HG03060 (cell line): Measurements from ENCODE around the gene TTLL11.
"Not testable (repeated sequence)": the region's sequence is repeated elsewhere in the genome, so short reads cannot be mapped to it uniquely, and the experiment has no call there.

Source experiments
- ATAC-seq: cut with Tn5 transposase; IDR thresholded peaks from one replicate; pipeline ENCODE4 v1.9.1; 2021; ENCODE audit warnings: low read depth, moderate number of reproducible peaks; ENCODE audit not compliant: unreplicated experiment

Gene TTLL11

DNA sequence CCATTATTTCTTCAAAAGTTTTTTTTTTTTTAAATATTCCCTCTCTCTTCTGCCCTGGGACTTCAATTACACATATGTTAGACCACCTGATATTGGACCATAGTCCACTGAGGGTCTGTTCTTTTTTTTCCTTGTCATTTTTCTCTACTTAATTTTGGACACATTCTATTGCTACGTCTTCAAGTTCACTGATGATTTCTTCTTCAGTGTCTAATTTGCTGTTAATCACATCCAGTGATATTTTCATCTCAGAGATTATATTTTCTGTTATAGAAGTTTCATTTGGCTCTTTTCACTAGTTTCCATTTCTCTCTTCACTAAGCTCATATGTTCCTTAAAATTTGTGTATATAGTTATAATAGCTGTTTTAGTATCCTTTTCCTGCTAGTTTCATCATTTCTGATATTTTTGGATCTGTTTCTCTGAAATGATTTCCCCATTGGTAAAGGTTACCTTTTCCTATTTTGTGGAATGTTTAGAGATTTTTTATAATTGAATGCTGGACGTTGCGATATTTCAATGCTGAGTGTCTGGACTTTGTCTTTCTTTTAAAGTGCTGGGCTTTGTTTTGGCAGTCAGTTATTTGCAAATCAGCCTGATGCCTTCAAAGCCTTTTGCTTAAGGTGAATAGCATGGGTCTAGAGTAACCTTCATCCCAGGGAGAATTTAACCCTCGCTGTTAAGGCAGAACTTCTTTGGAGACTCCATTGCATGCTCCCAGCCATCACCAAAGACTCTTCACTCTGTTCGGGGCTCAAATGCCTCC, 111.8 kb downstream of the TTLL11 start:
- ATAC-seq = no peak

DNA sequence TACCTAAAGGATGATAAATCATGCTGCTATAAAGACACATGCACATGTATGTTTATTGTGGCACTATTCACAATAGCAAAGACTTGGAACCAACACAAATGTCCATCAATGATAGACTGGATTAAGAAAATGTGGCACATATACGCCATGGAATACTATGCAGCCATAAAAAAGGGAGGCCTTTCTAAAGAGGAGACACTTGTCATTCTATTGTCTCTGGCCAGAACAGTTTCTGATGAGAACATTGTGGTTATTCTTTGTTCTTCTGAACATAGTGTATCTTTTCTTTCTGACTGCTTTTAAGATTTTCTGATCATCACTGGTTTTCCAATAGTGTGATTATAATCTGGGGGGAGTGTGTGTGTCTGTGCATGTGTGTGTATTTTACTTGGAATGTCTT, 112.4 kb downstream of the TTLL11 start:
- not testable (repeated sequence) for ATAC-seq

DNA sequence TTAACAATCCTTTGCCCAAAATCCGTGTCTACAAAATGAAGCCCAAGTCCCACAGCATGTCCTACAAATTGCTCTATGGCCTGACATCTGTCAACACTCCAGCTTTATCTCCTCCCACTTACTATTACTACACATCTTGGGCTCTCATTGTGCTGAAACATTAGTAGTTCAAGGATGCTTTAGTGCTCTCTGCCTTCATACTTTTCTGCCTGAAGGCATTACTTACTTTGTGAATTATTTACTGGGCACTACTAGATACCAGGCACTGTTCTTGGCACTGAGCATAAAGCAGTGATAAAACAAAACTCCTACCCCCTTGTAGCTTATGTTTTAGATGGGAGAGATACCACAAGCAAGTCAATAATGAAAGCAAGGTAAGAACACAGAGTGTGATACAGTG, 113.4 kb downstream of the TTLL11 start:
- no peak for ATAC-seq

DNA sequence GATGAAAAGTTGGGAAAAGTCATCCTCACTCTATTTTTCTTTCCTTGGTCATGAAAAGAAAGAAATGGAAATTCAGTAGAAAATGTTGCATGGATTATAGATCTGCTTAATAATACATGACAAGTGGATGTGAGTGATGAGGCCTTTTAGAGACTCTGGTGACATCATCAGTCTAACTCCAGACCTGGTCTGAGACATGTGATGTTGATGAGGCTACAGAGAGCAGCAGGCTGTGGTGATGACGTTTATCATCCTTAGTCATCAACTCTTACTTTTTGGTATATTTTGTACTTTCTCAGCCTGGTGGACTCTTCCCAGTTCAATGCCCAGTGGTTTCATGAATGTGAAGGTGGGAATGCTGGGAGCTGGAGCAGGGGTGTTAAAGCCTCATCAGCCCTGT, 116.4 kb downstream of the TTLL11 start:
- ATAC-seq = no peak

DNA sequence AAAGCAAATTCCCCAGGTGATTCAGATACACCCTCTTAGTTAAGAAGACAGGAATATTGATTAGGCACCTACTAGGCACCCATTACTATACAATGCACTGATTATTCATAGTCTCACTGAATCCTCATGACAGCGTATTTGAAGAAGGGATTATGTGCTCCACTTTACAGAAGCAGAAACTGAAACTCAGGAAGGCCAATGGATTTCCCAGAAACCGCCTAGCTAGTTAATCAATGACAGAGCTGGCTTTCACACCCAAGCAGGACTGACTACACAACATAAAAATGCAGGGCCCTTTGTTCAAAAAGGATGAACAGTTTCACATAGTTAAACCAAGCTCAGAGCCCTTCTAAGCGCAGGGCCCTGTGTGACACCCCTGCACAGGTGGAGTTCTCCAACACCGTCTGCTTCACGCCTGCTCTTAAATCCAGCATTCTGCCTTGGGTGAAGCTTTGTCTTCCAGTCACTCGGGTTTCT, 117.3 kb downstream of the TTLL11 start:
- ATAC-seq = no peak

DNA sequence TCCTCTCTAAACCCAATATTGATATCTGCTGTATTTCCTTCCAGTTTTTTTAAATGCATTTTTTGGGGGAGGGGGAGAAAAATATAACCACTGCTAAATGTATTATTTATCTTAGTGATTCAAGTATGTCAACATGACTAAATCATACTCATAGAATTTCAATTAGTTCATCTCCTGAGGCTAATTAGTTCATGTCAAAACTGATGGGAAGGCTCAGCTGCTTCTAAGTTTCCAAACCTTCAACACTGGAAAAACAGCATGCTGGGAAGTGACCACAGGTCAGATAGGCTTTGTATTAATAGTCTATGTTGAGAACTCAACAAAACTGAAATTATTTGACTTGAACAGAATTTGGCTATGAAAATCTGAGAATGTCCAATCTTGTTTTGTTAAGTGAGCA, 118.7 kb downstream of the TTLL11 start:
- no peak for ATAC-seq

DNA sequence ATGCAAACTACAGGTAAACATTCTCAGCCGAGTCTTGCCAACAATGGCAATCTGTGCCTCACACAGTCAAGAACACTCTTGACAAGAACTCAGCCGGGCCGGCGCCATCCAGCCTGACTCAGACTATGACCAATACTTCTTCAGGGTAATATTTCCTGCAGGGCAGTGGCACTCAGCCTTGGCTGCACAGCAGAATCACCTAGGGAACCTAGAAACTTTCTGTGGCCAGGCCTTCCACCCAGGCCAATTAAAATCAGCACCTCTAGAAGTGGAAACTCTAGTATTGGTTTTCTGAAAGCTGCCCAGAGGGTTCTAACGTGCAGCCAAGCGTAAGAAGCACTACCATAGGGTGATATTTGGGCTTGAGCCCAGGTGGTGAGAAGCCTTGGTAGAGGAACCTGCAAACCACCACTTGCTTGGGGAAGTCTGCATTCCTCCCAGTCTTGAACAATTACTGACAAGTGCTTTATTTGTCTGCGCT, 120.6 kb downstream of the TTLL11 start:
- peak; percentile 87 for ATAC-seq

DNA sequence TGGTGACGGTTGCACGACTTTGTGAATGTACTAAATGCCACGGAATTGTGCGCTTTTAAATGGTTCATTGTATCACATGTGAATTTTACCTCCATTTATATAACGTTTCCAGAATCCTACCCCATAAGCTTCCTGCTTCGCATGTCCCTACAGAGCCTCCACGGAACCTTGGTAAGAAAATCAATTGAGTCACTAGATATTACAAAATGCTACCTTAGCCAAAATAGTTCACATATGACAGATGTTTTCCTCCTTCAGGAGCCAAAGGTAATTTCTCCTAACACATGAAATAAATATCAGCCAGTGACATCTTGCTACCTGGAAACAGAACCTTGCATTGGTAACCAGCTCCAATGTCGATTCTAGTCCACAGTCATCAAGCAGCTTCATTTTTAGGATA, 125.1 kb downstream of the TTLL11 start:
- ATAC-seq = no peak

DNA sequence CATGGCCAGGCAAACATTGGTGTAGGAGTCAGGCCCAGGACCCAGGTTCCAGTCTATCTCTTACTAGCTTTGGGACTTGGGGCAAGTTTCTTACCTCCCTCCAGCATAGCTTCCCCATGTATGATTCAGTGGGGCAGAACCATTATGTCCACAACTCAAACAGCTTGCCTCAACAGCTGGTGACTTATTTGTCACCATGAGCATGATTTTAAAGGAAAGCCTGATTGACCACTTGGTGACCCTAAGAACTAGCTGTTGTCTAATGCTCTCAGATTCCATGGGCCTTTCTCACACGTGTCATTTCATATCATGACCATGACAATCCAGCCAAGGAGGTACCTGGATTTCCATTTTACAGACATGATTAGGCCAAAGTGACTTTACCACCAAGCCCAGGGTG, 126.4 kb downstream of the TTLL11 start:
- no peak for ATAC-seq

DNA sequence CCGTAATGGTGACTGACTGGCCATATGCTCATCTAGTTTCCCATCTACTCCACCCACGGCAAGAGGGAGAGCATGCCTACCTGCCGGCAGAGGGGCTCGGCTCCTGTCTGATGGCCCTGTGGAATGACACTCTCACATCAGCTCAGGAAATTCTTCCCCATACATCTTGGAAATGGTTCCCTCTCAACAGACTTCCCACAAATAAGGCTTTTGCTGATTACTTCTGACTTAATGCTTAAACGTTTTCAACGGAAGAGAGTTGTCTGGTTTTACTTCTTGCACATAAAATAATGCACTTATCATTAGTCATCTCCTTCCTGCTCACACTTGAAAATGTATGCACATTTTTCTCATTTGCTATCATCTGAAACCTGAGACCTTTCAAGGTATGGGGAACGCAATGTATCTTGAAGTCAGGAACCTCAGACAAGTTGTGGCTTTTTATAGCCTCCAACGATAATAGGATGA, 129.5 kb downstream of the TTLL11 start:
- no peak for ATAC-seq

DNA sequence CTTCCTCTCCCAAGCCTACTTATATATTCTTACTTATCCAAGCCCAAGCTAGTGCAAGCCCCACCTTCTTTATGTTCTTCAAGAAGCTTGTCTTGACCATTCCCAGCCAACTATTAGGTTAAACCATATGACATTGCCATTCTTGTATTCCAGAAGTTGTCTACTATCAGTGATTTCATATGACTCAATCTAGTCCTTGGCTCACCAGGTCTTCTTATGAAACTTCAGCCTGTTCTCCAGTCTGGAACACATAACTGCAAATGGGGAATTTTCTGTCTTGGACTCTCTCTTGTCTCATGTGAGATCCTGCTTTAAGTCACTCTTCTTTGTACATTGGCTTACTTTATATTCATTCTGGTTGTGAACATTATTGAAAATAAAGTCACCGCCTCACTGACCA, 130.7 kb downstream of the TTLL11 start:
- no peak for ATAC-seq

DNA sequence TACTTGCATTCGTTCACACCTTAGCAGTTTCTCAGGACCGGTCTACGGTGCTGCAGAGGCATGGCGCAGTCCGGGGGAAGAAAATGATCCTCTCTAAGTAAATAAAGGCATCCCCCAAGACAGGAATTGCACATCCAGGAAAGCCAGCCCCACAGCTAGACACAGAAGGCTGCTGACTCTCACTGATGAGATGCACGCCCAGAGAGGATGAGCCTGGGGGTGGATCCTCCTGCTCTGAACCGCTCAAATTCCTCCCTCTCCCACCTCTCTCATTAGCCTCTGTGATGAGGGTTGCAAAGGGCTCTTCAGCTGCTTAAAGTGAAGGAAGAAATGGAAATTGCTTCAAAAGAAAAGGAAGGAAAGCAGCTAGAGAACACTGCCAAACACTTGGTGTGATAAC, 132.4 kb downstream of the TTLL11 start:
- ATAC-seq = no peak

DNA sequence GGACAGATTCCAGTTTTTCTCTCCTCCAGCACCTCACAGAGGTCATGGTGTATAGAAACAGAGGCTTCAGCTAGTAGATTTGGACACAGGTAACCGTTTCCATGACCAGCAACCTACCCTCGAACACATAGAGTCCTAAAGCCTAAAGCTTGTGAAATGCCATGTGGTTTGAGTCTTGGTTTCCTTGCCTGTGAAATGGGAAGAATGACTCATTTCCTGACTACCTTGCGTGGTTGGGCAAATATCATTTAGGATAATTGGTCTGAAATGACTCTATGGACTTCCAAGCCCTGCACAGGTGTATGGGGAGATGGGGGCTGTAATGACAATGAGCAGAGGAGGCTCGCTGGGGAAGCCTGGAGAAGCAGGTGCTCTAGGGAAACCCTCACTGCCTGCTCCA, 134.6 kb downstream of the TTLL11 start:
- ATAC-seq = no peak

DNA sequence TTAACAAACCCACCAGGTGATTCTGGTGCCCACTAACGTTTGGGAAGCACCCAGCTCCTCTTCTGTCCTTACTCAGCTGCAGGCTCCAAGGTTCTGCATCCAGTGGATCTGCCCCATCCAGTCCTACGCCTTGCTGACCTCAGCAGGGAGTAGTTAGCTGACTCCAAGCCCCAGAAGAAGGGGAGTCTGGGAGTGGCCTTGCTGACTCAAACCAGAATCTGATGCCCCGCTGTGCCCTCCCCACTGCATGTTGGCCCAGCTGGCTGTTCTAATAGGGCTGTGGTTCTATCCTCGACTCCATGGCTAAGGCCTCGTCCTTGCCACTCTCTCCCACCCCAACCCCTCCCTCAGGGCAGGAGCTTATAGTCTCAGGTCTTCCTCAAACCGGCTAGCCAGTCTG, 136.3 kb downstream of the TTLL11 start:
- no peak for ATAC-seq

DNA sequence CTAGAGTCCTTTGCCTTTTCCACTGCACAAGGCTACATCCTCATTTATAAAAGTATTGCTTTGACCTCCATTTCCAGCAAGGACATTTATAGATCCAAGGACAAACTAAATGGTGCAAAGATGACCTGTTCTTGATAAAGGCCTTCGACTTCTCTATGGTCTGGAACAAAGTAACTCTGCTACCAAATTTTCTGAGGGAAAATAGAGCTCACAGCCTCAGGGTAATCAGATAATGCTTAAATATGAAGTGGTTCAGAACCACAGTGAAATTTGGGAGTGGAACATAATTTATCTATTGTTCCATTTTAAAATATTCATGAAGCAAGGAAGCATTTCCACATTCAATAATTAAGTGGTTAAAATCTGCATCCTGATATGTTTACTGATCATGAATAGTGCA, 137.5 kb downstream of the TTLL11 start:
- no peak for ATAC-seq

DNA sequence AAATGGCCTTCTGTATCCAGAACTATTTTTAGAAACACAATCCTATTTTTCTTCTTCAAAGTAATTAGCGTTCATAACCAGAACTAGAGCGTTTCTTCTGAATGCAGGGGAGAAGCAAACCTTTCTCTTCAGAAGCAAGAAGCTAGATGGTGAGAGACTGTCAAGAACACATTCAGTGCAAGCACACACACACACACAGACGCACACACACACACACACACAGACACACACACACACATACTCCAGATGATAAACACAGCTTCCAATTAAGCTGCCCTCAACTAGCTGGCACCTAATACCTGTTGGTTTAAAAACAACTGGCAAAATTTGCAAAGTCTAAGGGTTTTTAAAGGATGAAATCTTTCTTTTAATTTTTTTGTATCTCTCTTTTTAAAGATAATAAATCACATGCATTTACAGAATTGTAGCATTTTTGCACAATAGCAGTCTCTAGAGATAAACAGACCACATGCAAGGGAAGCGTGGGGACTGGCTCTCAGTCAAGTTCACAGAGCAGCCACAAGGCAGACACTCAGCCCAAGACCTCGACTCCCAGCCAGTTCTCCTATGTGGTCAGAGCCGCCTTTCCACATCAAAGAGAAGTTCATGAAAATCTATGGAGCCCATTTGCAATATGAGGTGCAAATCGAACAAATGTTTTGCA, 138.5 kb downstream of the TTLL11 start:
- no peak for ATAC-seq

DNA sequence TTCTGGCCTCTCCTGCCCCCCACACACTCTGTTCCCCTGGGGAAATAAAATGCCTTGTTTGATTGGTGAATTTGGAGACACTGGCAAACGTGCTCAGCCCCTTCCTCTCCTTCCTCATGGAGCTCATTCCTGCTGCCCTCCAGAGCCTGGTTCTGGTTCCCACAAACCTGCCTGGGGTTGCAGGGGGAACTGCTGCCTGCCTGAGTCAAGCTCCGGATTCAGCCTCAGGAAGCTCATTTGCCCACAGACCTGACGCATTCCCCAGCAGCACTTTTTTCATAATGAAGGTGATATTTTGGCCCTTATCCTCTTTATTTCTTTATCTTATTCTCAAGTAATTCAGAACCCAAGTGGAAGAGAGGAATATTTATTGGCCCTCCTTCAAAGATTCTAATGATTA, 140.5 kb downstream of the TTLL11 start:
- ATAC-seq = no peak

DNA sequence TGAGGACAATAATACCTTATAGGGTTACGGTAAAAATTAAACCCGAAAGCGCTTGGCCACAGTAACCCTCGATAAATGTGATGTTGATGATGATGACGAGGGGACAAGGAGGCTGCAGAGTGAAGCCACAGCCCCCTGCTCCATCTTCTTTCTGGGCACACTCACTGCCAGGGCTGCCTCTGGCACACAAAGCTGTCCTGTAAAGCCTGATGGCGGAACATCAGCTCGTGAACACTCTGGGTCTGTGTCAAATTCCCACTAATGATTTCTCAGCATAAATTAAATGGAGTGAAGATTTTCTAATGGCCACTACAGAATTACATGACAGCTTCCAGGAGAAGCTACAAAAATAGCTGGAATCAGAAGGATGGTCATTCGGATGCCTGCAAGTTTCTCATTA, 142.2 kb downstream of the TTLL11 start:
- ATAC-seq = no peak

DNA sequence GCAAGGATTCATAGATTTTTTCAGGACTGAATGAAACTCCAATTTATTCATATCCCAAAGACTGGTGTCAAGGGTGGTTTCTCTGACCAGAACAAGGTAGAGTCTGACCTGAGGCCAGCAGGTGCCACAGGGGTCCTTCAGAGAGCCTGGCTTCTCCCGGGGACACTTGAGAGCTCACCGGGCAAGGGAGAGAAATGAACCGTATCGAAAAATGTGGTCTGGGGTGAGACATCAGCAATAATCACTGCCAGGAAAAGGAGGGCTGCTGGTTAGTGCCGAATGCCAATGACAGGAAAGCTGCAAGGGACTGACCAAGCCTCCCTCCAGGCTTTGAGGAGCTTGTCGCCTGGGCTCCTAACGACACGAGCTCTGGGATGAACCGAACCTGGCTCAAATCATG, 142.7 kb downstream of the TTLL11 start:
- ATAC-seq = no peak

DNA sequence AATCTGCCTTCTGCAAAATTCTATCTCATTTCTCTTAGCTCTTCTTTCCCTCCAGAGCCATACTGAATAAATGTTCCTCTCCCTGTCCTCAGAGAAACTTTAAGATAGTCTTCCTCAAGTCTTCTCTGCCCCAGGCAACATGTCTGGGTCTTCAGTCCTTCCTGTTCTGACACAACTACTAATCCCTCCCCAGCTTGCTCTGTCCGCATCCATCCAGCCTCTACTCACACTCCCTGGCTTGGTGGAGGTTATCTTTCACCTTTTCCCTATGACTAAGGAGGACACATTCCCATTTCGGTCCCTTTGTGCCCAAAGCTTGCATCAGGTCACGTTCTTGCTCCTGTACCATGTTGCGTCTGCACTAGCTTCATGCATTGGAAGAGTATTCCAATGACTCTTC, 143.3 kb downstream of the TTLL11 start:
- no peak for ATAC-seq

DNA sequence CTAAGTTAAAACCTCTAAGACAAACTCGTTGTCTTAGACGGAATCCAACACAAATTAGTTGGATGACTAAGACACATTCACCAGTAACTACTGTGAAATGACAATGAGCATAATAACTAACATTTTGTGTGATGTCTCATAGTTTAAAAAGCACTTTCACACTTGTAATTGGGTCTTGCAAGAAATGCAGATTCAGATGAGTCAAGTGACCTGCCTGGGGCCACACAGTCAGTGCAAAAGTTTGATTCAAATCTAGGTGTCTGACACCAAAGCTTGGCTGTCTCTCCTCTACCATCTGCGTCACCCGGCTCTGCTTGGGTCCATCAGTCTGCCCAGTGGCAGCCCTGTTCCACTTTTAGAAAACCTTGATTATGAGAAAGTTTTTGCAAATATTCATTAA, 143.7 kb downstream of the TTLL11 start:
- ATAC-seq = no peak

DNA sequence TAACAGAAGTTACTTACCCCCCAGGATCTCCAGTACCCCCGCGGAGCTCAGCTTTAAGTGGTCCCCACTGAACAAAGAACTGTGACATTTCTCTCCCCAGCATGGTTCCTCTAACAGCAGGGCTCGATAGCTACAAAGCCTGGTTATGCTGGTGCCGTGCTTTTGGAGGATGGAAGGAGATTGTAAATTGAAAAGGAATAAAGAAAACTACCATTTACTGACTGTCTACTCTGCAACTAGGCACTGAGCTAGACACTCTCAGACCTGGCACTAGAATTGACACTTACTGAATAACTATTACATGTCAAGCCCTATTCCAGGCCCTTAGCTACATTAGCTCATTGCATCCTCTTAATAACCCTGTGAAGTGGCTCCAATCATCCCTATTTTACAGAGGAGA, 145.3 kb downstream of the TTLL11 start:
- no peak for ATAC-seq
